Astrocyte of the spinal cord (primary cell): ENCODE results near the gene GET3.
"Not testable (repeated sequence)": the region's sequence is repeated elsewhere in the genome, so short reads cannot be mapped to it uniquely, and the experiment has no call there.

ENCODE experiments used
- DNase-seq: peaks from one replicate; pipeline ENCODE4 v3.0.0; 2011; ENCODE audit warnings: low read depth, low spot score
- H3K4me3 ChIP-seq: 2 replicates; pipeline ENCODE4 v1.5.1; 2011; ENCODE audit warnings: low read depth, mild to moderate bottlenecking, low read length, moderate library complexity
- in situ Hi-C: cut with HindIII; loops from 2 replicates; pipeline ENCODE4 v1.10.0; 2017; ENCODE audit warnings: low sequenced_read_pairs
- TF ChIP-seq, protein P1 (sequence below): IDR thresholded peaks from 2 replicates; pipeline ENCODE4 v1.5.1; 2012; ENCODE audit warnings: low read depth, mild to moderate bottlenecking, low read length, inconsistent platforms

The GET3 gene

DNA sequence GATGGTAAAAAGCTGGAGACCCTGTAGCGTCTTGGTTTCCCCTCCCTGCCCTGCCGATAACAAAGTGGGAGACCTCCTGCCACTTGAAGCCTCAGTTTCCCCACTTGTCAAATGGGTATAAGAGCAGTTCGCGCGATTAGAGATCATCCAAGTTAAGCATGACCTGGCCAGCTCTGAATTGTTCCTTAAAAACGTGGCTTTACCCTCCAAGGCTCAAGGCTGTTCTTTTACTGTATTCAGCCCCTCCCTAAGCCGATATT is 14.0 kb upstream of the GET3 start:
- TF ChIP-seq, protein P1, sequence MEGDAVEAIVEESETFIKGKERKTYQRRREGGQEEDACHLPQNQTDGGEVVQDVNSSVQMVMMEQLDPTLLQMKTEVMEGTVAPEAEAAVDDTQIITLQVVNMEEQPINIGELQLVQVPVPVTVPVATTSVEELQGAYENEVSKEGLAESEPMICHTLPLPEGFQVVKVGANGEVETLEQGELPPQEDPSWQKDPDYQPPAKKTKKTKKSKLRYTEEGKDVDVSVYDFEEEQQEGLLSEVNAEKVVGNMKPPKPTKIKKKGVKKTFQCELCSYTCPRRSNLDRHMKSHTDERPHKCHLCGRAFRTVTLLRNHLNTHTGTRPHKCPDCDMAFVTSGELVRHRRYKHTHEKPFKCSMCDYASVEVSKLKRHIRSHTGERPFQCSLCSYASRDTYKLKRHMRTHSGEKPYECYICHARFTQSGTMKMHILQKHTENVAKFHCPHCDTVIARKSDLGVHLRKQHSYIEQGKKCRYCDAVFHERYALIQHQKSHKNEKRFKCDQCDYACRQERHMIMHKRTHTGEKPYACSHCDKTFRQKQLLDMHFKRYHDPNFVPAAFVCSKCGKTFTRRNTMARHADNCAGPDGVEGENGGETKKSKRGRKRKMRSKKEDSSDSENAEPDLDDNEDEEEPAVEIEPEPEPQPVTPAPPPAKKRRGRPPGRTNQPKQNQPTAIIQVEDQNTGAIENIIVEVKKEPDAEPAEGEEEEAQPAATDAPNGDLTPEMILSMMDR, result no peak
- peak; percentile 9 for DNase-seq
- in situ Hi-C loops, result no loop called here
- H3K4me3 ChIP-seq, result peak overlapping the region; percentile 81

DNA sequence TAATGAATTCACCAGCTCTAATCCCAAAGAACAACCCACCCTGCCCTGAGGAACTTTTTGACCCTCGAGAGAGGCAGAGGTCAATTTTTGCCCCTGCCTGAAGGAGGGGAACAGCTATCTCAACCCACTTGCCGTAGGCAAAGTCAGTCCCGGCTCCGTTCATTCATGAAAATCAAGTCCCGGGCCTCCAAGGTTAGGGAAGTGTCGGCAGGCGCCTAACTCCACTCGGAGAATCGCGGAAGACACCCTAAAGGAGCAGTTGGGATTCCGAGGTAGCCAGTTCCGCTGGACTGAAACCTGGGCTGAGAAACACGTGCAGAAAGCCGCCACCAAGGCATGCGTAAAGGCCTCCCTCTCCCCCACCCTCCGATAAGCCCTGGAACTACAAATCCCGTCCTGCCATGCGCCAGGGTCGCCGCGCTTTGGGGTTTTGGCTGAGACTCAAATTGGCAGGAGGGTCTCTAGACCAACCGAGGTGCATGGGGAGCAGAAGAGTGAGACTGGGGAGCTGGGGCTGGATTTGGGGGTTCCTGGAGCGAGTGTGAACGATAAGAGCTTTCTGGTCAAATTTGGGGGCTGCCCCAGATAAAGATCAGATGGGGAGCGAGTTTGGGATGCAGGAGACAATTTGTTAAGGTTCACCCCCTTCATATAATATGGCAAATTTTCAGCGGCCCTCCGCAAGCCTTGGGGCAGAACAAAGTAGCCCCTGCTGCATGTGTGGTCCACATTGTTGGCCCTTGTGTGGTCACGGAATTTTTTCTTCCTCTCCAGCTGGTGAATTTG is 13.5 kb upstream of the GET3 start, which contains the start of gene TNPO2:
TNPO2 (minus strand) TSS at position 292 of the 786 bp plus-strand sequence. CDS start 2,955 bp downstream, outside the sequence.
- TF ChIP-seq, protein P1, result no peak
- H3K4me3 ChIP-seq, result peak within 1 kb of the TSS; percentile 81
- peak; percentile 60 for DNase-seq
- in situ Hi-C loops, result no loop called here

DNA sequence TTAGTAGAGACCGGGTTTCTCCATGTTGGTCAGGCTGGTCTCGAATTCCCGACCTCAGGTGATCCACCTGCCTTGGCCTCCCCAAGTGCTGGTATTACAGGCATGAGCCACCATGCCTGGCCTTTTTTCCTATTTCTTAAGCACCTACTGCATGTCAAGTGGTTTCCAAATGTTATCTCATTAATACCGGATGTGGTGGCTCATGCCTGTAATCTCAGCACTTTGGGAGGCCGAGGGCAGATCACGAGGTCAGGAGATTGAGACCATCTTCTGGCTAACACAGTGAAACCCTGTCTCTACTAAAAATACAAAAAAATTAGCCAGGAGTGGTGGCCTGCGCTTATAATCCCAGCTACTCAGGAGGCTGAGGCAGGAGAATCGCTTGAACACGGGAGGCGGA is 11.7 kb upstream of the GET3 start:
- DNase-seq, in situ Hi-C loops, H3K4me3 ChIP-seq: not testable (repeated sequence)

DNA sequence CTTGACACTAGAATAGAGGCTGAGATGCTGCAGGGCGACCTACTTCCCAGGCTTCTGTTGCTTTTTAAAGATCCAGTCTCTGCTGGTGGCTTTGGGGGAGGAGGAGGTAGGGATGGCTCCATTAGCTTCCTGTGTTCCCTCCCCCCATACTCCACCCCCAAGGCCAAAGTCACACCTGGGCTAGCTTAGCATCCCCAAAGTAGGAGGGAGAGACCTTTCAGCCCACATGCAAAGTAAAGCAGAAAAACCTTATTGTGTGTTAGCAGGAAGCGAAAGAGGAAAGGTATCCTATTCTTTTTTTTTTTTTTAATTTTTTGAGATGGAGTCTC is 10.3 kb upstream of the GET3 start:
- DNase-seq, result no peak

DNA sequence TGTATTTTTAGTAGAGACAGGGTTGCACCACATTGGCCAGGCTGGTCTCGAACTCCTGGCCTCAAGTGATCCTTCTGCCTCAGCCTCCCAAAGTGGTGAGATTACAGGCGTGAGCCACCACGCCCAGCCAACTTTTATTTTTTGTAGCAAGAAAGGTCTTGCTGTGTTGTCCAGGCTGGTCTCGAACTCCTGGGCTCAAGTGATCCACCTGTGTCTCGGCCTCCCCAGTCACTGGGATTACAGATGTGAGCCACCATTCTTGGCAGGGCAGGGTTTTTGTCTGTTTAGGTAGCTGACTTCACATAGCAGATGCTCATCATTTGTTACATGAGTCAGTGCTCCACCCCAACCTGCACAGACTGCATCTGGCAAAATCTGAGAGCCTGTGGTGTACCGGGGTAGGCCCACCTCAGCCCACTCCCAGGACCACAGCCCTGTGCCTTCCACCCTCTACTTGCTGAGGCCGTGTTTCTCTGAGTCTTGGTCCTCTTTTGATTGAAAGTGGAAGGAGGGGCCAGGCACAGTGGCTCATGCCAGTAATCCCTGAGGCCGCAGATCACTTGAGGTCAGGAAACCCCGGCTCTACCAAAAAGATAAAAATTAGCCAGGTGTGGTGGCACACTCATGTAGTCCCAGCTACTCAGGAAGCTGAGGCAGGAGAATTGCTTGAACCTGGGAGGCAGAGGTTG is 9.4 kb upstream of the GET3 start:
- TF ChIP-seq, protein P1, result no peak
- no peak for DNase-seq
- in situ Hi-C loops, result no loop called here
- H3K4me3 ChIP-seq, result no peak overlapping the region

More for the DNA sequence above, 10.3 kb upstream of the GET3 start:
- in situ Hi-C loops, result no loop called here
- TF ChIP-seq, protein P1, result no peak
- no peak overlapping the region for H3K4me3 ChIP-seq

DNA sequence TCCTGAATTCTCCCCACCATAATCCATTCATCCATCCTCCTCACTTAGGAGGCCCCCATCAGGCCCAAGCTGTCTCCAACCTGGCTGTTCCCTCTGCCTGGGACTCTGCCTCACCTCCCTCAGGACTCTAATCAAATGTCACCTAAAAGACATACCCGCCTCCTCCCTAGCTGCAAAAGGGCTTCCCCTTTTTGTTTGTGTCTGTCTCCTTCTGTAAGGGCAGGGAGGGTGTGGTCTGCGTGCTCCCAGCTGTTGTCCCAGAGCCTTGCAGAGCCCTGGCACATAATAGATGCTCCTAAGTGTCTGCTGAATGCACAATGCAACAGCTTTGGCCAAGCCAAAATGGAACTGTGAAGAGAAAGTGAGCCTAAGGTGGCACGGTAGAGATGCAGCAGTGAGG is 7.2 kb upstream of the GET3 start:
- TF ChIP-seq, protein P1, result no peak
- in situ Hi-C loops, result no loop called here
- no peak overlapping the region for H3K4me3 ChIP-seq
- no peak for DNase-seq

DNA sequence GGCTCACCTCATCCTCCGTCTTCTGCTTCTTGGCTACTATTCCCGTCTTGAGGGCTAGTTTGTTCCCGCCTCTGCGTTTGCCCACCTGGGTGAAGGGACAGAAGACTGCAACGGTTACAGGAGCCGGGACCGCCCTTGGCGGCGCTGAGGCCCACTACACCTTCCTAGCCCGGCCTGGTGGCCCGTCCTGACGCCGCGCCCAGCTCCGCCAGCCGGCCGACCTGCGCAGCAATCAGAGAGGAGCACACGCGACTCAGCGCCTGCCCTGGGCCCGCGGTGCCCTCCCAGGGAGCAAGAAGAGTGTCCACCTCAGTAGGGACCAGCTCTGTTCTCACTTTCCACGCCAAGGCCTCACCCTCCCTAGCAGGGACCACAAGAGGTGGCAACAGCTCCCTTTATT is 6.0 kb upstream of the GET3 start:
- no peak overlapping the region for H3K4me3 ChIP-seq
- in situ Hi-C loops, result no loop called here
- no peak for DNase-seq
- TF ChIP-seq, protein P1, result no peak
